GM23338 (cell line): ENCODE measurements around the gene ENTPD5. TPM values are rescaled to one million over a fixed set of nuclear protein-coding genes. Genes with fewer than 3 reads are reported as not detected.

Experiments used
- ATAC-seq: fragments of 200-7000 bp; cut with Tn5 transposase; 3 replicates; pipeline ENCODE4 v1.9.1; 2020
- DNase-seq: peaks from one replicate; pipeline ENCODE4 v3.0.0-alpha.2; 2015; ENCODE audit warnings: low spot score
- H2AFZ ChIP-seq: fragments of 200-600 bp; sonication (generic); 2 replicates; pipeline ENCODE4 v1.8.0; 2016; ENCODE audit warnings: antibody characterized with exemption, mild to moderate bottlenecking, moderate library complexity
- H3F3A ChIP-seq: fragments of 200-600 bp; sonication (generic); replicated peaks from 2 replicates; pipeline ENCODE4 v1.8.0; 2017; ENCODE audit warnings: antibody characterized with exemption, mixed run types, low read depth
- H3K27ac ChIP-seq: fragments of 200-600 bp; sonication (generic); 2 replicates; pipeline ENCODE4 v1.6.1; 2016; ENCODE audit warnings: low read depth
- H3K27me3 ChIP-seq: fragments of 200-600 bp; sonication (generic); 2 replicates; pipeline ENCODE4 v1.8.0; 2016; ENCODE audit warnings: mild to moderate bottlenecking, mixed run types, moderate library complexity; ENCODE audit not compliant: insufficient read depth
- H3K36me3 ChIP-seq: fragments of 200-600 bp; sonication (generic); 2 replicates; pipeline ENCODE4 v1.8.0; 2016; ENCODE audit warnings: mild to moderate bottlenecking; ENCODE audit not compliant: insufficient read depth
- H3K4me1 ChIP-seq: fragments of 200-600 bp; sonication (generic); 2 replicates; pipeline ENCODE4 v1.8.0; 2016; ENCODE audit warnings: mild to moderate bottlenecking, moderate library complexity; ENCODE audit not compliant: insufficient read depth
- H3K4me2 ChIP-seq: fragments of 200-600 bp; sonication (generic); 2 replicates; pipeline ENCODE4 v1.7.1; 2017; ENCODE audit warnings: mixed run types
- H3K4me3 ChIP-seq: fragments of 200-600 bp; sonication (generic); 2 replicates; pipeline ENCODE4 v1.6.1; 2016; ENCODE audit warnings: mixed run types
- H3K79me2 ChIP-seq: fragments of 200-600 bp; sonication (generic); replicated peaks from 2 replicates; pipeline ENCODE4 v1.8.0; 2017; ENCODE audit warnings: mild to moderate bottlenecking; ENCODE audit not compliant: insufficient read depth
- H3K9me2 ChIP-seq: fragments of 200-600 bp; sonication (generic); 2 replicates; pipeline ENCODE4 v1.8.0; 2017; ENCODE audit not compliant: insufficient read depth
- H4K20me1 ChIP-seq: fragments of 200-600 bp; sonication (generic); replicated peaks from 2 replicates; pipeline ENCODE4 v1.8.0; 2017; ENCODE audit warnings: mild to moderate bottlenecking; ENCODE audit not compliant: insufficient read depth
- H3K27ac Mint-ChIP-seq: 2 replicates; pipeline ENCODE4 v1.8.0; 2020; ENCODE audit warnings: inconsistent platforms, mild to moderate bottlenecking, moderate library complexity, mixed read lengths
- H3K27me3 Mint-ChIP-seq: 3 replicates; pipeline ENCODE4 v1.8.0; 2022; ENCODE audit warnings: low read depth, mild to moderate bottlenecking, moderate library complexity, mixed read lengths, inconsistent platforms; ENCODE audit not compliant: insufficient read depth, poor library complexity
- H3K36me3 Mint-ChIP-seq: 3 replicates; pipeline ENCODE4 v1.8.0; 2021; ENCODE audit warnings: low read depth, mild to moderate bottlenecking, inconsistent platforms, moderate library complexity, mixed read lengths
- H3K4me1 Mint-ChIP-seq: 3 replicates; pipeline ENCODE4 v1.8.0; 2020; ENCODE audit warnings: mild to moderate bottlenecking, inconsistent platforms, mixed read lengths
- H3K4me3 Mint-ChIP-seq: 3 replicates; pipeline ENCODE4 v1.8.0; 2021; ENCODE audit warnings: moderate library complexity, mild to moderate bottlenecking, inconsistent platforms, mixed read lengths
- H3K9me3 Mint-ChIP-seq: 3 replicates; pipeline ENCODE4 v1.8.0; 2020; ENCODE audit warnings: moderate library complexity, mild to moderate bottlenecking, inconsistent platforms, mixed read lengths
- CREB1 ChIP-seq: fragments of 250-450 bp; sonication (Bioruptor Pico); IDR thresholded peaks from 2 replicates; pipeline ENCODE4 v1.5.0; 2020; ENCODE audit warnings: low read depth, mild to moderate bottlenecking, moderate library complexity
- CTCF ChIP-seq, 2 experiments: fragments of 200-600 bp in 1 of 2; sonication (generic) in 1 of 2; conservative IDR thresholded peaks; 2 replicates each; pipeline versions ENCODE4 v1.5.1 to v1.6.1; 2016 to 2017; ENCODE audit warnings: antibody characterized with exemption in 2 of 2, low read depth in 2 of 2, mild to moderate bottlenecking in 2 of 2, moderate library complexity in 1 of 2
- ETS1 ChIP-seq: IDR thresholded peaks from 2 replicates; pipeline ENCODE4 v1.6.1; 2016; ENCODE audit warnings: antibody characterized with exemption
- EZH2 ChIP-seq: fragments of 200-600 bp; sonication (generic); IDR thresholded peaks from one replicate; pipeline ENCODE4 v1.8.0; 2017; ENCODE audit warnings: antibody characterized with exemption, mild to moderate bottlenecking, low read depth; ENCODE audit not compliant: unreplicated experiment
- EZH2phosphoT487 ChIP-seq: fragments of 200-600 bp; sonication (generic); IDR thresholded peaks from one replicate; pipeline ENCODE4 v1.8.1; 2018; ENCODE audit warnings: antibody characterized with exemption; ENCODE audit not compliant: unreplicated experiment
- JUNB ChIP-seq: IDR thresholded peaks from one replicate; pipeline ENCODE4 v1.6.1; 2016; ENCODE audit warnings: antibody characterized with exemption; ENCODE audit not compliant: unreplicated experiment
- NANOG ChIP-seq: IDR thresholded peaks from 2 replicates; pipeline ENCODE4 v1.6.1; 2016; ENCODE audit warnings: antibody characterized with exemption, borderline replicate concordance
- POLR2AphosphoS5 ChIP-seq: IDR thresholded peaks from 2 replicates; pipeline ENCODE4 v1.6.1; 2016; ENCODE audit warnings: antibody characterized with exemption, low read depth
- REST ChIP-seq: IDR thresholded peaks from one replicate; pipeline ENCODE4 v1.6.1; 2018; ENCODE audit warnings: antibody characterized with exemption; ENCODE audit not compliant: unreplicated experiment
- STAT1 ChIP-seq: IDR thresholded peaks from one replicate; pipeline ENCODE4 v1.6.1; 2016; ENCODE audit warnings: antibody characterized with exemption; ENCODE audit not compliant: unreplicated experiment
- ZNF114 ChIP-seq: fragments of 250-450 bp; sonication (Bioruptor Pico); IDR thresholded peaks from 2 replicates; pipeline ENCODE4 v1.5.0; 2020; ENCODE audit warnings: mild to moderate bottlenecking, moderate library complexity
- ZNF331 ChIP-seq: fragments of 250-450 bp; sonication (Bioruptor Pico); IDR thresholded peaks from 2 replicates; pipeline ENCODE4 v1.5.0; 2020; ENCODE audit warnings: low read depth, mild to moderate bottlenecking, moderate library complexity
- ZNF462 ChIP-seq: fragments of 250-450 bp; sonication (Bioruptor Pico); IDR thresholded peaks from 2 replicates; pipeline ENCODE4 v1.5.0; 2020; ENCODE audit warnings: mild to moderate bottlenecking, moderate library complexity
- polyA plus RNA-seq: library from polyadenylated mRNA; unstranded; fragments of >200 nt; fragmentation: Nextera tagmentation; extraction: Ambion mirVana; gene quantifications from 2 replicates; pipeline ENCODE4 v1.2.1, GENCODE V29; 2016
- total RNA-seq: library from RNA; depleted of rRNA; stranded (reverse); fragments of >200 nt; shearing (Covaris generic); gene quantifications from 2 replicates; pipeline ENCODE4 v1.2.3, GENCODE V29; 2014

The ENTPD5 gene
- total and polyA plus RNA-seq, 2 experiments from 2014 or later = 4.6 to 5.5 TPM

- no peaks in the 10 kb centered on the region for H3K27me3 Mint-ChIP-seq
- H3K36me3 Mint-ChIP-seq = no peaks in the 10 kb centered on the region
- Histone ChIP-seq H3K36me3 (no peaks in the 10 kb centered on the region), H3K4me1 (no peaks in the 10 kb centered on the region), H3K4me2 (no peak overlapping the region), H4K20me1 (no peaks in the 10 kb centered on the region), H3K27ac (no peak overlapping the region), H2AFZ (no peak overlapping the region), H3K27me3 (no peaks in the 10 kb centered on the region), H3F3A (no peaks in the 10 kb centered on the region), H3K4me3 (no peak overlapping the region), H3K9me2 (no peaks in the 10 kb centered on the region), H3K79me2 (no peaks in the 10 kb centered on the region)
- H3K4me1 Mint-ChIP-seq = no peaks in the 10 kb centered on the region
- H3K4me3 Mint-ChIP-seq = no peak overlapping the region
- H3K9me3 Mint-ChIP-seq = no peaks in the 10 kb centered on the region
- H3K27ac Mint-ChIP-seq = no peak overlapping the region
- TF ChIP-seq CREB1 (CRISPR knock-in tag) = no peak
- no peak for TF ChIP-seq EZH2phosphoT487
- TF ChIP-seq ZNF462 (CRISPR knock-in tag) = no peak
- no peak for TF ChIP-seq ZNF331 (CRISPR knock-in tag)
- TF ChIP-seq JUNB = no peak
- TF ChIP-seq ZNF114 (CRISPR knock-in tag) = no peak
- TF ChIP-seq POLR2AphosphoS5 = no peak
- no peak for TF ChIP-seq STAT1
- no peak for TF ChIP-seq CTCF (conservative IDR thresholded peaks at IDR 0.05; ENCODE audit: low read depth in 2 of 2)
- TF ChIP-seq ETS1 = no peak
- no peak for TF ChIP-seq EZH2
- TF ChIP-seq REST = no peak
- TF ChIP-seq NANOG = no peak
- no peak for DNase-seq
- peak; percentile 61 for ATAC-seq
Measured at GRCh38 chr14:73942180-73942579, 76.9 kb downstream of the ENTPD5 start.
